ENCODE measurements around the gene DNAJC12.
"Not testable (repeated sequence)": the region's sequence is repeated elsewhere in the genome, so short reads cannot be mapped to it uniquely, and the experiment has no call there.

DNAJC12 gene

DNA sequence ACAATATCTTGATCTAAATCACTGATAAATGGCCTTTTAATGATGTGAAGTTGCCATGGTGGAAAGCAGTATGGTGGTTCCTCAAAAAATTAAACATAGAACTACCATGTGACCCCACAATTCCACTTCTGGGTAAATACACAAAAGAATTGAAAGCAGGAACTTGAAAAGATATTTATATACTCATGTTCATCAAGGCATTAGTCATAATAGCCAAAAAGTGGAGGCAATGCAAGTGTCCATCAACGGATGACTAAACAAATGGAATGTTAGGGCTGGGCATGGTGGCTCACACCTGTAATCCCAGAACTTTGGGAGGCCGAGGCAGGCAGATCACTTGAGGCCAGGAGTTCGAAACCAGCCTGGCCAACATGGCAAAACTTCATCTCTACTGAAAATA lies 2.0 kb upstream of the DNAJC12 start:
- DNase-seq, result no peak

GRCh38 chr10:67839511-67839910 lies 1.5 kb upstream of the DNAJC12 start:
- DNase-seq, result not testable (repeated sequence)

GRCh38 chr10:67836972-67837371 lies 1.0 kb downstream of the DNAJC12 start:
- DNase-seq, result no peak

DNA sequence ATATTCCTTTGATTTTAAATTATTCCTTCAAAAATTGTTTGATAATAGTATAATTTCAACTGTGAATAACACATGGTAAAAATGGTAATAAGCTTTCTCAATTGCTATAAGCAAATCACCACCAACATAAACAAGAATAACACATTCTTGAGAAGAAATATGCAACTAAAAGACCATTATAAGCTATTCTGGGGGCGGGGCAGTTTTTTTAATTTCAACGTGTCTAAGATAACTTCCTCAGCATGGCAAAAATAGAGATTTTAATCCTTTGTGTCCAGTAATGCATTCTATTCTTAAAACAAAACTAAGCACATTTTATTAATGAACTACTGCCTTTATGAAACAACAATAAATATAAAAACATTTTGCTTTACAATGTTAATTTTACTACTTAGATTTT lies 1.5 kb downstream of the DNAJC12 start:
- DNase-seq, result no peak

DNA sequence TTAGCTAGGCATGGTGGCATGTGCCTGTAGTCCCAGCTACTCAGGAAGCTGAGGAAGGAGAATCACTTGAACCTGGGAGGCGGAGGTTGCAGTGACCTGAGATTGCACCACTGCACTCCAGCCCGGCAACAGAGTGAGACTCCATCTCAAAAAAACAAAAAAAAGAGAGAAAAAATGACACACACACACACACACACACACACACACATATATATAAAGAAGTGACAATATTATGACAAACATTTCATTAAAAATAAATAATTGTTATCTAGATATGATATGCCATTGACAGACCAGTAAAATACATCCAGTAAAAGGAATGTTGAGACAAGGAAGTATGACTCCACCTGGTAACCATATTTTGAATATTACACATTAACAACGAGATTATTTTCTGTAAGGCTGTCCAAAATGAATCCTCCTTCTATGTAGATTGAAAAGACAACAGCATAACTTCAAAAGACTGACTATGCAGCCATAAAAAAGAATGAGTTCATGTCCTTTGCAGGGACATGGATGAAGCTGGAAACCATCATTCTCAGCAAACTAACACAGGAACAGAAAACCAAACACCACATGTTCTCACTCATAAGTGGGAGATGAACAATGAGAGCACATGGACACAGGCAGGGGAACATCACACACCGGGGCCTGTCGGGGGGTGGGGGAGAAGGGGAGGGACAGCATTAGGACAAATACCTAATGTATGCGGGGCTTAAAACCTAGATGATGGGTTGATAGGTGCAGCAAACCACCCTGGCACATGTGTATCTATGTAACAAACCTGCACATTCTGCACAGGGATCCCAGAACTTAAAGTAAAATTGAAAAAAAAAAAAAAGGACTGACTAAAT lies 2.2 kb downstream of the DNAJC12 start:
- DNase-seq, result not testable (repeated sequence)

- DNase-seq, result no peak
These were observed 3.6 kb downstream of the DNAJC12 start for GRCh38 chr10:67834375-67834774.

- no peak for DNase-seq
These were observed 10.2 kb downstream of the DNAJC12 start for GRCh38 chr10:67827811-67828210.

- peak in 1 of 51 donors; percentile 37 for DNase-seq
These were observed 18.2 kb downstream of the DNAJC12 start for GRCh38 chr10:67819768-67820204.

DNA sequence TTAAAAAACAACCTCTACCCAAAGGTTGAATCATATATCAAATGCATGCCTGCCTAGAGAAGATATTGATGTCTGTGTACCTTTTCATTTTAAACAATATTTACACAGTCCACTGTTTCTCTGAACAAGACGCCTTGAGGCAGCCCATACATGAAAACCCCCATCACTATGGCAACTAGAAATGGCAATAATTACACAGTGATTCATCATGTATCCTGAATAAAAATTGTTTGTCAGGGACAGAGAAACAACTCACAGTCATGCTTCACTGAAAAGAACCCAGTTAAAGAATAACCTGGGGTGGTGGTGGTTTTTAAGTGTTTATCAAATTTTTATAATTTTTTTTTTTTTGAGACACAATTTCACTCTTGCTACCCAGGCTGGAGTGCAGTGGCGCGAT lies 19.7 kb downstream of the DNAJC12 start:
- no peak for DNase-seq

GRCh38 chr10:67816719-67817118 lies 21.3 kb downstream of the DNAJC12 start:
- DNase-seq, result no peak

GRCh38 chr10:67815571-67816059 lies 22.4 kb downstream of the DNAJC12 start:
- peak in 1 of 51 donors; percentile 5 for DNase-seq

DNA sequence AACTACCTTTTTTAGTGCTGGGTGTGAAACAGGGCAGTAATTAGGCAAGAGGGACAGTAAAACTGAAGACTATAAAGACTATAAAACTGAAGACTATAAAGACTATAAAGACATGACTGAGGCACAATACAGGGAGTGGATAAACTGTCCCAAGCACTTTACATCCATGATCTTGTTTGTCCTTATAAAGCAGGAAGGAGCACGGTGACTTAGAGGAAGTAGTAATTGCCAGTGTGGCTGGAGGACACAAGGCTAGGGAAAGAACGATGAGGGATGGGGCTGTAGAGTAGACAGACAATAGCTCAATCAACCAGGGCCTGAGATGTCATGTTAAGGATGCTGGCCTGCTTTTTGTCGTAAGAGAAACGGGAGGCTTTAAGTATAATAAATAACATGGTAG lies 26.0 kb downstream of the DNAJC12 start:
- DNase-seq, result no peak

- DNase-seq, result no peak
These were observed 28.9 kb downstream of the DNAJC12 start for GRCh38 chr10:67809107-67809506.

DNA sequence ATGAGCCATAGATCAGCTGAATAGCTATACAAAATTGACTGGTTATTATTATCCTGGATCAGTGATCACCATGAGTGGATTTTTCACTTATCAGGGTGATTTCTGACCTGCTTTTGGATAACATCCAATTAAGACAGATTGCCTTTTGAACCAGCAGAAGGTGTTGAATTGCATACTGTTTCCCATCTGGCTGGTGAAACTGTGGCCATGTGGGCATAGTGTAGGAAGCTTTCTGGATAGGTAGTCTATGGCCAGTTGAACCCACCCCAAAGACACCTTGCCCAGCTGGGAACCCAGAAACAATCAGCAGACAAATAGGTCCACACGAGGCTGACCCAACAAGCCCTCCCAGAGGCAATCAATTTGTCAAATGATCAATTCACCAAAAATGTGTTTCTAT lies 29.3 kb downstream of the DNAJC12 start:
- DNase-seq, result no peak

- no peak for DNase-seq
These were observed 30.0 kb downstream of the DNAJC12 start for GRCh38 chr10:67807855-67808456.

- DNase-seq, result no peak
These were observed 33.7 kb downstream of the DNAJC12 start for GRCh38 chr10:67804395-67804678.

DNA sequence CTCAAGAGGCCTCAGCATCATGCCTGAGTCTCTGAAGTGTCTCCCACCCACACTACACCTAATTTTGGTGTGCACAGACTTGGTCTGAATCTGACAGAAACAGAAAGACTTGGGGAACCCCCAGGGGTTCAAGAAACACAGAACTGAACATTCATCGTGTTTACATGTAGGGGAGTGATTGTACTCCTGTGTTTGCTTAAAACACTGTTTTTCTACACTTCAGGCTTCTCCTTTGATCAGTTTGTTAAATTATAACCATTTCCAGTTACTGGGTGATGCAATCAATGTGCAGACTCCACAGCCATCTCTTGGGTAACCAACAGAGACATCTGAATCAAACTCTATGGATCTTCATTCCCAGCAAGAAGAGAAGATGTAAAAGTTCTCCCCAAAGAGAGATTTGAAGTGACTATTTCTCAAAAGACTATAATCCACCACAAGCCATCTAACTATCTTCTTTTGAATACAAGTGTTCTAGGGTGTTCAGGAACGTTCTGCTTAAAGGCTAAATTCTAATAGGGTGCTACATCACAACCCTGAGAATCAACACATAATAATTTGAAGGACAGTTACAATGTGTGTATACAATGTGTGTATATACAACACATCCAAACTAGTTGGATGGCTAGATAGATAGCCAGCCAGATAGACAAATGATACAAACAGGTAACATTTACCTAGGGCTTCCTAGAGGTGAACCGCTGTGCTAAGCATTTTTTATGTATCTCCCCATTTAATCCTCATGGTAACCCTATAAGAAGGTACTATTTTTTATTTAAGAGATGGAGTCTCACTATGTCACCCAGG lies 34.2 kb downstream of the DNAJC12 start:
- DNase-seq, result no peak

GRCh38 chr10:67802767-67803538 lies 35.0 kb downstream of the DNAJC12 start:
- DNase-seq, result no peak

- DNase-seq, result no peak
These were observed 36.9 kb downstream of the DNAJC12 start for GRCh38 chr10:67801118-67801517.

GRCh38 chr10:67794909-67795460 lies 43.0 kb downstream of the DNAJC12 start:
- DNase-seq, result no peak

GRCh38 chr10:67794256-67794655 lies 43.7 kb downstream of the DNAJC12 start:
- no peak for DNase-seq
